GM12892 (cell line): ENCODE data around the gene FBXO9.
"Not testable (repeated sequence)": the region's sequence is repeated elsewhere in the genome, so short reads cannot be mapped to it uniquely, and the experiment has no call there.

Source experiments
- POLR2A ChIP-seq: IDR thresholded peaks from 2 replicates; pipeline ENCODE4 v1.6.1; 2011; ENCODE audit warnings: low read depth, low read length, control low read depth
- POLR2AphosphoS5 ChIP-seq: IDR thresholded peaks from 2 replicates; pipeline ENCODE4 v1.6.1; 2011; ENCODE audit warnings: low read depth, low read length, control low read depth

DNA sequence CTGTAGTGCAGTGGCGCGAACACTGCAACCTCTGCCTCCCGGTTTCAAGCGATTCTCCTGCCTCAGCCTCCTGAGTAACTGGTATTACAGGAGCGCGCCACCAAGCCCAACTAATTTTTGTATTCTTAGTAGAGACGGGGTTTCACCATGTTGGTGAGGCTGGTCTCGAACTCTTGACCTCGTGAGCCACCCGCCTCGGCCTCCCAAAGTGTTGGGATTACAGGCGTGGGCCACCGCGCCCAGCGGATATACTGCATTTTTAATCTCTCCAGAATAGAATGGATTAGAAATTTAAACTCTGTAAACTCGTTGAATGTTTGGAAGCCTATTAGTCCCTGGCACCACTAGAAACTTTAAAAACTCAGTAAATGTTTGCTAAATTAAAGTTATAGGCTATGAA, 949 bp upstream of the FBXO9 start:
- TF ChIP-seq POLR2A, POLR2AphosphoS5: not testable (repeated sequence)
